ENCODE measurements around the gene HK1. TPM values are rescaled to one million over a fixed set of nuclear protein-coding genes. Genes with fewer than 3 reads are reported as not detected.

Gene HK1
- total RNA-seq, 1 donor from 2014 or later = 88.8 TPM

DNA sequence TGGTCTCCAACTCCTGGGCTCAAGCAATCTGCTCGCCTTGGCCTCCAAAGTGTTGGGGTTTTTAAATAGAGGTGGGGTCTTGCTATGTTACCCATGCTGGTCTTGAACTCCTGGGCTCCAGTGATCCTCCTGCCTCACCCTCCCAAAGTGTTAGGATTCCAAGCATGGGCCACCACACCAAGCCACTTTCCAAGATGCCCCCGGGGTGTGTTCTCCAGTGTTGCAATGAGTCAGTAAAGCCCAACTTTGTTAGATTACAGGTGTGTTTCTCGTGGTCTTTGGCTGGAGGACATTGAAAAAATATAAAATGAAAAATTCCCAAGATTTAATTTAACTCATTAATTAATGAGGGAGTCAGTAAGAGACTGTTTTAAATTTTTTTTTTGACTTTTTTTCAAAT lies 109.2 kb downstream of the HK1 start:
- TF ChIP-seq, protein P1, sequence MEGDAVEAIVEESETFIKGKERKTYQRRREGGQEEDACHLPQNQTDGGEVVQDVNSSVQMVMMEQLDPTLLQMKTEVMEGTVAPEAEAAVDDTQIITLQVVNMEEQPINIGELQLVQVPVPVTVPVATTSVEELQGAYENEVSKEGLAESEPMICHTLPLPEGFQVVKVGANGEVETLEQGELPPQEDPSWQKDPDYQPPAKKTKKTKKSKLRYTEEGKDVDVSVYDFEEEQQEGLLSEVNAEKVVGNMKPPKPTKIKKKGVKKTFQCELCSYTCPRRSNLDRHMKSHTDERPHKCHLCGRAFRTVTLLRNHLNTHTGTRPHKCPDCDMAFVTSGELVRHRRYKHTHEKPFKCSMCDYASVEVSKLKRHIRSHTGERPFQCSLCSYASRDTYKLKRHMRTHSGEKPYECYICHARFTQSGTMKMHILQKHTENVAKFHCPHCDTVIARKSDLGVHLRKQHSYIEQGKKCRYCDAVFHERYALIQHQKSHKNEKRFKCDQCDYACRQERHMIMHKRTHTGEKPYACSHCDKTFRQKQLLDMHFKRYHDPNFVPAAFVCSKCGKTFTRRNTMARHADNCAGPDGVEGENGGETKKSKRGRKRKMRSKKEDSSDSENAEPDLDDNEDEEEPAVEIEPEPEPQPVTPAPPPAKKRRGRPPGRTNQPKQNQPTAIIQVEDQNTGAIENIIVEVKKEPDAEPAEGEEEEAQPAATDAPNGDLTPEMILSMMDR (conservative IDR thresholded peaks at IDR 0.05) = no peak
- Mint-ChIP-seq H3K4me1 (peaks cover 13% of the 10 kb centered on the region), H3K4me3 (no peak overlapping the region), H3K27me3 (ENCODE audit: low read depth) (no peaks in the 10 kb centered on the region), H3K36me3 (ENCODE audit: low read depth) (peaks cover 9% of the 10 kb centered on the region), H3K27ac (ENCODE audit: unreplicated experiment) (no peak overlapping the region), H3K9me3 (no peaks in the 10 kb centered on the region)
- DNase-seq (ENCODE audit: low read depth, low spot score) = no peak

DNA sequence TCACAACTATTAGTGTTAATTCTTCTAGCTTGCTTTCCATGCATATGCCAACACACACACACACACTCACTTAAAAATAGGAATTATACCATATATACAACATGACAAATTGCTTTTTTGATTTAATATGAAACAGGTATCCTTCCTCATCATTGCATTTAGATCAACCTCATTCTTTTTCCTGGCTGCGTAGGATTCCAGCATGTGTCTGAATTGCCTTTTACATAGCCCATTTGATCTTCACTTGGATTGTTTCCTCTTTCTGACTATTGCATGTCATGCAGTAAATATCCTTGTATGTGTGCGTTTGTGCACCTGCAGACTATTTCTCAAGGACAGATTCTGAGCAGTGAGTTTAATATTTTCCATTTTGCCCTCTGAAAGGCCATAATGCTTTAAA lies 110.2 kb downstream of the HK1 start:
- TF ChIP-seq, protein P1 (conservative IDR thresholded peaks at IDR 0.05) = no peak
- Mint-ChIP-seq H3K27ac (ENCODE audit: unreplicated experiment) (no peak overlapping the region), H3K36me3 (ENCODE audit: low read depth) (peaks cover 9% of the 10 kb centered on the region), H3K4me3 (no peak overlapping the region), H3K4me1 (peaks cover 16% of the 10 kb centered on the region), H3K9me3 (no peaks in the 10 kb centered on the region), H3K27me3 (ENCODE audit: low read depth) (no peaks in the 10 kb centered on the region)
- DNase-seq (ENCODE audit: low read depth, low spot score) = no peak

DNA sequence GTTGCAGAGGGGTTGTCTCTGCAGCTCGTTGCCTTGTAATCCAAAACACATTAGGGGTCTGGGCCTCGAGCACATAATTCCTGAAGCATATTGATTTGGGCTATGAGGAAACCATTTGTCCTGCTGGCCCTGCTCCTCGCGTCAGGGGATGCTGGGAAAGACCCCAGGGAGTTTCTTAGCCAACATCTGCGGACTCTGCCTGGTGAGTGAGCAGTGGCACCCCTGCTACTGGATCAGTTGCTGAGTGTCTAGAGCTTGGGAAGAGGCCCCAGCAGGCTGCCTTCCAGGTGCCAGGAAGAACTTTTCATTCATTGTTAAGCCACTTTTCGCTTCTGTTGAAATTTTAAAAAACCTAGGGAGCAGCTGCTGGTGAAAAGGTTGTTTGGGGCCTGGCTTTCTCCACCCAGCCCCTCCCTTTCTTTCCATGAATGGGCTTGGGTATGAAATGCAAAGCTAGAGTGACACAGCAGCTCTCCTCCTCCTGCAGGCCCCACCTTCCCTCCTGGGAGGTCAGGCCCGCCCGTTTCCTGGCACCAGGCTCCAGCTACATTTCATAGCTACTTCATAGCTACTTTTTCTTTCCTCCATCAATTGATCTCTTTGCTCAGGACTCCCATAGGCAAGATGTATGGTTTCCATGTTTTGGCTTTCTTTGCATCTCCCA lies 111.7 kb downstream of the HK1 start:
- H3K36me3 Mint-ChIP-seq (ENCODE audit: low read depth) = peaks cover 7% of the 10 kb centered on the region
- H3K4me1 Mint-ChIP-seq = peaks cover 16% of the 10 kb centered on the region

DNA sequence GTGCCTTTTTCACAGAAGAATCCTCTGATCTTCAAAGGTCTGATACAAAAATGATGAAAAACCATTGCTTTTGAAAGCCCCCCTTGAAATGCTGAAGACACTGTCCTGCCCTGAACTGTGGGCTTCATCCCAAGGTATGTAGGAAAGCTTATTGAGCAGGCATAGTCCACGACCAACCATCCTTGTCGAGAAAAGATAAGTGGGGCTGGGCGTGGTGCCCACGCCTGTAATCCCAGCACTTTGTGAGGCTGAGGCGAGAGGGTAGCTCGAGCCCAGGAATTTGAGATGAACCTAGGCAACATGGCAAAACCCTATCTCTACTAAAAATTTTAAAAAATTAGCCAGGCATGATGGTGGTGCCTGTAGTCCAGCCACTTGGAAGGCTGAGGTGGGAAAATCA lies 112.9 kb downstream of the HK1 start:
- TF ChIP-seq, protein P1 (conservative IDR thresholded peaks at IDR 0.05) = no peak
- DNase-seq (ENCODE audit: low read depth, low spot score) = no peak
- Mint-ChIP-seq H3K9me3 (no peaks in the 10 kb centered on the region), H3K4me3 (no peak overlapping the region), H3K27me3 (ENCODE audit: low read depth) (no peaks in the 10 kb centered on the region), H3K4me1 (peaks cover 16% of the 10 kb centered on the region), H3K27ac (ENCODE audit: unreplicated experiment) (no peak overlapping the region), H3K36me3 (ENCODE audit: low read depth) (peaks cover 7% of the 10 kb centered on the region)

More for the DNA sequence above, 111.7 kb downstream of the HK1 start:
- DNase-seq (ENCODE audit: low read depth, low spot score) = no peak
- H3K27ac Mint-ChIP-seq (ENCODE audit: unreplicated experiment) = no peak overlapping the region
- TF ChIP-seq, protein P1 (conservative IDR thresholded peaks at IDR 0.05) = no peak
- no peaks in the 10 kb centered on the region for H3K9me3 Mint-ChIP-seq
- no peaks in the 10 kb centered on the region for H3K27me3 Mint-ChIP-seq (ENCODE audit: low read depth)
- no peak overlapping the region for H3K4me3 Mint-ChIP-seq

DNA sequence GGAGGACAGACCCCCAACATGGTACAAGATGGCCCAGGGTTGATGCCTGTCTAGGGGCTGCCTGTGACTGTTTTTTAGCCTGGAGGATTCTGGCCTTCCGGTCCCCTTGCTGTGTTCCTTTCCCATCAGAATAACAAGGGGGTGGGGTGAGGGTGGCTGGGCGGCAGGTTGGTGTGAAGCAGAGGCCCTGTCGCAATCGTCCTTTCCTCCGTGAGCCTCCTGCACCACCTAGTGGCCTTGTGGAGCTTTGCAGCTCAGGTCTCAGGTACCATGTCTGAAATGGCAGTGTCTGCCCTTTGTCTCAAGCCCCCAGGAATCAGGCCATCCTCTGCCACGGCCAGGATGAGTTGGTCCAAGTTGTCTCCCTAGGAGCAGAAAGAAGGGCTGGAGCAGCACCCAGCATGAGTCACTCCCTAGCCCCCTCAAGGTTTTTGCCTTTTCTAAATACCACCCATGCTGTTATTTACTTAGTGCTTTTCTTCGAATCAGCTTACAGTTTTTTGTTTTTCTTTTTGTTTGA lies 114.2 kb downstream of the HK1 start:
- Mint-ChIP-seq H3K36me3 (ENCODE audit: low read depth) (peaks cover 7% of the 10 kb centered on the region), H3K4me3 (no peak overlapping the region), H3K4me1 (peaks cover 16% of the 10 kb centered on the region), H3K9me3 (no peaks in the 10 kb centered on the region), H3K27ac (ENCODE audit: unreplicated experiment) (peak overlapping the region; percentile 97), H3K27me3 (ENCODE audit: low read depth) (no peaks in the 10 kb centered on the region)
- TF ChIP-seq, protein P1 (conservative IDR thresholded peaks at IDR 0.05) = peak; percentile 96
- peak; percentile 78 for DNase-seq (ENCODE audit: low read depth, low spot score)

Measured in neural crest cell (in vitro differentiated cells).